Astrocyte of the spinal cord (primary cell): ENCODE data around the gene PAH.
A peak's percentile ranks its signal among the peaks of the same experiment; 100 is the strongest.

ENCODE experiments used
- DNase-seq: peaks from one replicate; pipeline ENCODE4 v3.0.0; 2011; ENCODE audit warnings: low read depth, low spot score
- H3K4me3 ChIP-seq: 2 replicates; pipeline ENCODE4 v1.5.1; 2011; ENCODE audit warnings: low read depth, mild to moderate bottlenecking, low read length, moderate library complexity
- in situ Hi-C: cut with HindIII; loops from 2 replicates; pipeline ENCODE4 v1.10.0; 2017; ENCODE audit warnings: low sequenced_read_pairs
- TF ChIP-seq, protein P1 (sequence below): IDR thresholded peaks from 2 replicates; pipeline ENCODE4 v1.5.1; 2012; ENCODE audit warnings: low read depth, mild to moderate bottlenecking, low read length, inconsistent platforms

Gene PAH

DNA sequence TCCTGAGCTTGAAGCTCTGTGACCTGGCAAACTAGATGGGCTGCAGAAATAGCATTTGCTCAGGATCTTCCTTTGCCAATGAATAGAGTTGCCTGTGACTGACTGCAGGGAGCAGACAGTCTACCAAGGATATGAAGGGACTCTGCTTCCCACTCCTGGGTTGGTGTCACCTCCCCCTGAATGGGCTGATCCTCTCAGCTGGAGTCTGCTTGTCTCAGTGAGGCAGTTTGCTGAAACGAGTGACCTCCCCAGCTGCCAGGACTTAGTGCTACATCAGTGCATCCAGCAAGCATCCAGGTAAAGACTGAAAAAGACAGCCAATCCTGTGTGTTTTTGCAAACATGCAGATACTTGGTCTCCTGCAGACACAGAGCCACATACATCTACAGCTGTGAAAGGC is 28.5 kb downstream of the PAH start:
- TF ChIP-seq, protein P1, sequence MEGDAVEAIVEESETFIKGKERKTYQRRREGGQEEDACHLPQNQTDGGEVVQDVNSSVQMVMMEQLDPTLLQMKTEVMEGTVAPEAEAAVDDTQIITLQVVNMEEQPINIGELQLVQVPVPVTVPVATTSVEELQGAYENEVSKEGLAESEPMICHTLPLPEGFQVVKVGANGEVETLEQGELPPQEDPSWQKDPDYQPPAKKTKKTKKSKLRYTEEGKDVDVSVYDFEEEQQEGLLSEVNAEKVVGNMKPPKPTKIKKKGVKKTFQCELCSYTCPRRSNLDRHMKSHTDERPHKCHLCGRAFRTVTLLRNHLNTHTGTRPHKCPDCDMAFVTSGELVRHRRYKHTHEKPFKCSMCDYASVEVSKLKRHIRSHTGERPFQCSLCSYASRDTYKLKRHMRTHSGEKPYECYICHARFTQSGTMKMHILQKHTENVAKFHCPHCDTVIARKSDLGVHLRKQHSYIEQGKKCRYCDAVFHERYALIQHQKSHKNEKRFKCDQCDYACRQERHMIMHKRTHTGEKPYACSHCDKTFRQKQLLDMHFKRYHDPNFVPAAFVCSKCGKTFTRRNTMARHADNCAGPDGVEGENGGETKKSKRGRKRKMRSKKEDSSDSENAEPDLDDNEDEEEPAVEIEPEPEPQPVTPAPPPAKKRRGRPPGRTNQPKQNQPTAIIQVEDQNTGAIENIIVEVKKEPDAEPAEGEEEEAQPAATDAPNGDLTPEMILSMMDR = no peak
- no peak for DNase-seq
- in situ Hi-C loops = no loop called here
- no peak overlapping the region for H3K4me3 ChIP-seq

DNA sequence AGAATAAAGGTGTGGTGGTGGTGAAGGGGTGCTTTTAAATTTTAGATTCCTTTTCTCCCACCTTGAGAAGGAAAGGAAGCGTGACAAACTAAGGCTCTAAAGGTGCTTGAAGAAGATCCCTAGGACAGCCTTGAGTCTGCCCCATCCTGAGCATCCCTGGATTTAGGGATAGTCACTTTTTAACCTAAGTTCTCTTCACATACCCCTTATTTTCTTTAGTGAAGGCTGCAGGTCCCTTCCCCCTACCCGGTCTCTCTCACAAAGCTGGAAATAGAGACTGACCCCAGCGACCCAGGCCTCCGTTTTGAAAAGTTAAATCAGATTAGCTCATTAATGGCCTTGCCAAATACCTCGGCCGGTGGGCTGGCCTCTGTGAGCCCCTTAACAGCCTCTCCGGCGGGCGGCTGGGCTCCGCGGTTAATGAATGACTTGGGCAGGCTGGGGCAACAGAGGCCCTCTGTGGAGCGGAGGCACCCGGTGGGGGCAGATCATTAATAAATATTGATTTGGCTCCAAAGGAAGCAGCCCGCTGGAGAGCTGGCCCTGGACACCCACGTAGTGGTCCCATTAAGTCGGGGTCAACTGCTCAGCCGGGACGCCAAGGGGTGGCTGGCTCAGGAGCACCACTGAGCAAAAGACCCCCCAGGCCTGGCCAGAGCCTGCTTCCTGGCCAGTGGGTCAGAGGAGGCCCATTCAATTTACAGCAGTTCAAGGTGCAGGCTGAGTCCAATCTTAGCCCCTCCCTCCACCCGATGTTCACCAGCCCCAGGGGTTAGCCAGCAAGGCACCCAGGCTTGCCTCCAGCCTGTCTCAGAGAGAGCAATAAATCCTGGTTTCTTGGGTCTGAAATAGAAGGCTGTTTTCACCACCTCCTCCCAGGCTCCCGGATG is 31.8 kb downstream of the PAH start:
- H3K4me3 ChIP-seq = no peak overlapping the region
- in situ Hi-C loops = no loop called here
- no peak for DNase-seq
- TF ChIP-seq, protein P1 = no peak

DNA sequence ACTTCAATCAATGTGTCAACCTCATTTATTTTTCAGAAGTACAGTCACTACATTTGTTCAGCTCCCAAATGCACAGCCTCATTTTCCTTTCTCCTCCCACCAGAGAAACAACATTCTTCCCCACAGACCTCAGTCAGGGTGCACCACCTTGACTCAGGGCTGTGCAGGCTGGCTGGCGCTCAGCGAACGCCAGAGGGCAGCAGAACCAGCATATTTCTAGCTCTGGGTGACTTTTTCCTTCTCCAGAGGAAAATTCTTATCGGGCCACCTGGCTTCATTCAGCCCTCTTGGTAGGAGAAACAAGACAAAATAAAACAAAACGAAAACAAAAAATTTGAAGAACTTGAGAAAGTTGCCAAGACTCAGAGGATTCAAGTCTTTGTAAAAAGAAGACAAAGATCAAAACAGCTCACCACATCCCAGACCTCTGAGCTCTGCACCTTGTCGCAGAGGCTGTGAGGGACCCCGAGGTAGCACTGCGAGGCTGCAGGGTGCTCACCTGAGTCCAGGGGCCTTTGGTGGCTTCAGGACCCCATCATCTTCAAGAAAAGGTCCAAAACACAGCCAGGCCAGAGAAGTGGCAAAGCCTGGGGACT is 33.7 kb downstream of the PAH start:
- TF ChIP-seq, protein P1 = peak; percentile 75
- in situ Hi-C loops = no loop called here
- no peak overlapping the region for H3K4me3 ChIP-seq
- peak; percentile 16 for DNase-seq

DNA sequence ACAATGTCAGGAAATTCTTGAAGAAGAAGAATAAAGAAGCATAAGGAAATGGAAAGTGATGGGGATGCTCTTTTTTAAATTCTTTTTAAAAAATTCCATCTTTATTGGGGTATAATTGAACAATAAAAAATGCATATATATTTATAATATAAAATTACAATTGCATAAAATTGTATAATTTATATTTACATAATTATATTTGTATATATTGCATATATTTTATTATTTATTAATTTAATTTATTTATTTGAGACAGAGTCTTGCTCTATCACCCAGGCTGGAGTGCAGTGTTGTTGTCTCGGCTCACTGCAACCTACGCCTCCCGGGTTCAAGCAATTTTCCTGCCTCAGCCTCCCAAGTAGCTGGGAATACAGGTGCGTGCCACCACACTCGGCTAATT is 36.3 kb downstream of the PAH start:
- TF ChIP-seq, protein P1 = no peak
- no peak for DNase-seq
- H3K4me3 ChIP-seq = no peak overlapping the region
- in situ Hi-C loops = no loop called here

DNA sequence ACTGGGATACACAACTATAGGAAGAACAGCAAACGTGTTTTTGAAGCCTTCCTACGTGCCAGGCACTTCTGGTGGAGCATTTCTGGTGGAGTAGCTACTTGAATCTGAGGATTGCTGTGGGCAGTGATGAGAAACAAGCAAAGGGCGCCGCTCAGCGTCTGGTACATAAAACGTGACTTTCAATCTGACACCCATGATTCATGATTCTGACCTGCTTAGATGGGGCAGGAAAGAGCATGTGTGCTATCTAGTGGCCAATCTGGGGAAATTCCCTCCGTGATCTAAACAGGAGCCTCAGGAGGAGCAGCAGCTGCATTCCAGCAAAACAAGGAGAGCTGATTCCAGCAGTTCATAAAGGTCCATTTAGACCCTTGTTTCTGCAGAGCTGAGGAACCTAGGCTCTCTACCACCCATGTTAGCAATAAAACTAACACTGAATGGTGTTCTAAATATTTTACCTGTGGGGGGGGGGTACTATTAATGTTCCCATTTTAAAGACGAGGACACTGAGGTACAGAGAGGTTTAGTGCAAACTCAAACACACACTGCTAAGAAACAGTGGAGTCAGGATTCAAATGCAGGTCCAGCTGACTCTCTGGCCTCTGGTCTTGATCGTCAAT is 37.8 kb downstream of the PAH start:
- TF ChIP-seq, protein P1 = no peak
- H3K4me3 ChIP-seq = no peak overlapping the region
- DNase-seq = no peak
- in situ Hi-C loops = no loop called here

DNA sequence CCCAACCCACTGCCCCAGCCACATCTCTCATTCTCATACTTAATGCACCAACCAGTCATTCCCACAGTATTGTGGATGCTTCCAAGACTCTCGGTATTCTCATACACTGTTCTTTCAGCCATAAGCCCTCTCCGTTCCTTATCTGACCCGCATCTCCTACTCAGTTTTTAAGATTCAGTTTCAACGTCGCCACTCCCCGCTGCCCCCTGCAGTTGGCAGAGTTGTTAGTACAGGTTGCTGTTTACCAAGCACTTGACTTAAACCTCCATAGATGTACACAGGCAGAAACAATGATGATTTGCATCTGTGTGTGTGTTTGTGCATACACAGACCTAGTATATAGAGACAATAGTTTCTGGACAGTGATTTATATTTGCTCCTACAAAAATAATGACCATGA is 40.2 kb downstream of the PAH start:
- no peak for DNase-seq

More for the DNA sequence above, 40.2 kb downstream of the PAH start:
- H3K4me3 ChIP-seq = no peak overlapping the region
- in situ Hi-C loops = no loop called here
- TF ChIP-seq, protein P1 = no peak
